ENCODE results near the gene ITSN1. TPM values are rescaled to one million over a fixed set of nuclear protein-coding genes. Genes with fewer than 3 reads are reported as not detected.

Gene ITSN1
- total RNA-seq, 1 donor from 2014 or later: 4.8 TPM

DNA sequence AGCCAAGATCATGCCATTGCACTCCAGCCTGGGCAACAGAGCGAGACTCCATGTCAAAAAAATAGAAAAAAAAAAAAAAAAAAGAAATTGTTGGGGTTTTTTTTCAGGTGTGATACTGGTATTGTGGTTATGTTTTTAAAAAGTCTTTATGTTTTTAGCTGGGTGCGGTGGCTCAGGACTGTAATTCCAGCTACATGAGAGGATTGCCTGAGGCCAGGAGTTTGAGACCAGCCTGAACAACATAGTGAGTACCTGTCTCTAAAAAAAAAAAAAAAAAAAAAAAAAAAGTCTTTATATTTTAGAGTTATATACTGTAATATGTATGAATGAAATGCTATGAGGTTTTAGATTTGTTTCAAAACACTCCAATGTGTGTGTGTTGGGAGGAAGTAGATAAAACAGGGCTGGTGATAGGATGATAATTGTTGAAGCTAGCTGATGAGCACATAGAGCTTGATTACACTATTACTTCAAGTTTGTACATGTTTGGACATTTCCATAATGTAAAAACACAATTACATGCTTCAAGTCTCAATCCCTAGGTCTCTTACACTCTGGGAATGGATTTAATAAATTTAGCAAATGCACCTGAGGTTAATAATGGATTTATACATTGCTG is 303.5 kb downstream of the ITSN1 start:
- Mint-ChIP-seq H3K9me3 (peaks cover 21% of the 10 kb centered on the region), H3K27ac (peak overlapping the region; percentile 100), H3K36me3 (ENCODE audit: low read depth) (peaks cover 54% of the 10 kb centered on the region), H3K27me3 (peaks cover 3% of the 10 kb centered on the region), H3K4me3 (peak overlapping the region; percentile 26), H3K4me1 (peaks cover 64% of the 10 kb centered on the region)
- DNase-seq: no peak
- intact Hi-C loops (cut with micrococcal nuclease): loop anchor here (2.0 kb wide), 1 partner anchor 13 kb away; no protein-coding TSS in a partner anchor

DNA sequence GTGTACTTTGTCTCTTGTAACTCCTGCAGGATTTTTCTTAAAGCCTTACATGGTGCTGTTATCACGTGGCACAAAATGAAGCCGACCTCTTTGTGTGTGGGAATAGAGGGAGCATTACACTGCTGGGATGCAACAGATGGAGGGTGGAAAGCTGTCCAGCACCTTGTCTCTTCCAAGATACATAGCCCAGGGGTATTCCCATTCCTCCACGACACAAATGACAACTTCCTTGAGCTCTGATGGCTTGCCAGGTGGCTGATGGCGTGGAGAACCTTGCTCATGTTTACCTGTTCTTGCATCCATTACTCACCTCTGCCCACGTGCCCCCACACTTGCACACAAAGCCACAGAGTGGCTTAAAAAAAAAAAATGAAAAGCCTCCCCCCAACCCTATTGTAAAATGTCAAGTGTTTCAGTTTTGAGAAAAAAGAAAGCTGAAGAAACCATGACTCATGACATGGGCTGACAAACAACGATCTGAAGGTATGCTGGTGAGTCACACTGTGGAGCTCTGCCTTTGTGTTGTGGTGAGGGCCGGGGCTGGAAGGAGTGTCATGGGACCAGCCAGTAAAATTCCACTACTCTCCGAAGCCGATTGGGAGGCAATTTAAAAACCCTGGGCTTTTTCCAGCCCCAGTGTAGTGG is 305.3 kb downstream of the ITSN1 start:
- H3K36me3 Mint-ChIP-seq (ENCODE audit: low read depth): peaks cover 51% of the 10 kb centered on the region
- H3K4me3 Mint-ChIP-seq: peak overlapping the region; percentile 80
- H3K27ac Mint-ChIP-seq: peak overlapping the region; percentile 100
- DNase-seq: peak; percentile 95
- peaks cover 20% of the 10 kb centered on the region for H3K9me3 Mint-ChIP-seq
- H3K4me1 Mint-ChIP-seq: peaks cover 70% of the 10 kb centered on the region
- peaks cover 3% of the 10 kb centered on the region for H3K27me3 Mint-ChIP-seq
- intact Hi-C loops (cut with micrococcal nuclease): loop anchor here (1.0 to 2.0 kb wide), 7 partner anchors 11 to 251 kb away; no protein-coding TSS in a partner anchor

DNA sequence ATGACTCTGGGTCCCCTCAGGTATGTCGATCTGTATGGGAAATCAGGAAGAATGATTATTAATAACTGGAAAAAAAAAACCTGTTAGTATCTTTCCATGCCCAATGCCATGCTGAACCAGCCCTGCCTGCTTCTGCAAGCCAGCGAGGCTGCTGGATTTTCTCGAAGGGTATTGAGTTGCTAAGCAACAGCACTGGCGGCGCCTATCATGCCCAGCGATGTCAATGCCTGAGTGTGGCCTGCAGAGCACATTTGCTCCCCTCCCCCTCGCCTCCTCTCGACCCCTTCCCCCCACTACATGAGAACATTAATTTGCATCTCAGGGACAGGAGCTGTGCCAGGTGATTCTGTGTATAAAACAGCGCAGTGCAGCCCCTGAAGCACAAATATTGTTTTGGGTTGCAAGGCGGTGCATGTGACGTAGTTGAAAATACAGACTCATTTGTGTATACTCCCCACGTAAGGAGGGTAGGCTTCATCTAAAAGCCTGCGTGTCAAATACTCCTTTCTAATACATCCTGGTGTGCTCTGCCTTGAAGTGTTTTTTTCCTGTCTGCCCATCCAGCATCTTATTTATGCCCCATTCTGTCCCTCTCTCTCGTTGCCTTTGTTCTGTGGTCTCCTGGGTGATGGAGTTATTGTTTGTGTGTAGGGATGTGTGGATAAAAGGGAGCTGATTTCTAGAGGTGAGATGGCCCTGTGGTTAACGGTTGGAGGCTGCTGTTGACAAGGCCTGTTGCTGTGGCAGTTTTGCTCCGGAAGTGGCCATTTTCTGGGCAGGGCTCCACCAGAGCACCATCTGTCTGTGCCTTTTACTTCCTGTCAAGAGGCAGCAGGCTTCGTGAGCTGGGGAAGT is 306.0 kb downstream of the ITSN1 start:
- peak; percentile 96 for DNase-seq
- Mint-ChIP-seq H3K4me1 (peaks cover 73% of the 10 kb centered on the region), H3K36me3 (ENCODE audit: low read depth) (peaks cover 56% of the 10 kb centered on the region), H3K27ac (peak overlapping the region; percentile 100), H3K9me3 (peaks cover 20% of the 10 kb centered on the region), H3K4me3 (peak overlapping the region; percentile 80), H3K27me3 (peaks cover 3% of the 10 kb centered on the region)
- intact Hi-C loops (cut with micrococcal nuclease): loop anchor here (1.0 to 2.0 kb wide), 5 partner anchors 28 to 250 kb away; no protein-coding TSS in a partner anchor

GRCh38 chr21:33948951-33949444 is 306.7 kb downstream of the ITSN1 start:
- H3K36me3 Mint-ChIP-seq (ENCODE audit: low read depth): peaks cover 51% of the 10 kb centered on the region
- peak overlapping the region; percentile 80 for H3K4me3 Mint-ChIP-seq
- H3K9me3 Mint-ChIP-seq: peaks cover 20% of the 10 kb centered on the region
- H3K4me1 Mint-ChIP-seq: peaks cover 73% of the 10 kb centered on the region
- peaks cover 3% of the 10 kb centered on the region for H3K27me3 Mint-ChIP-seq
- no peak for DNase-seq
- intact Hi-C loops (cut with micrococcal nuclease): loop anchor here (1.0 to 2.0 kb wide), 5 partner anchors 27 to 250 kb away; no protein-coding TSS in a partner anchor
- peak overlapping the region; percentile 100 for H3K27ac Mint-ChIP-seq

Other genes with a start within 250 kb of the ITSN1 start
- gene IFNGR2, start 239.1 kb upstream of the ITSN1 start, total RNA-seq: 8.5 and 9.9 TPM in 2 replicates
- gene TMEM50B, start 162.5 kb upstream of the ITSN1 start, total RNA-seq: 14.4 and 16.4 TPM in 2 replicates
- 0.09 and 0.12 TPM in 2 replicates for gene DNAJC28, start 150.8 kb upstream of the ITSN1 start, total RNA-seq
- gene GART, start 100.4 kb upstream of the ITSN1 start, total RNA-seq: 216 and 221 TPM in 2 replicates
- gene SON, start 99.5 kb upstream of the ITSN1 start, total RNA-seq: 351 and 363 TPM in 2 replicates
- 42.6 and 42.7 TPM in 2 replicates for gene DONSON, start 53.8 kb upstream of the ITSN1 start, total RNA-seq
- gene CRYZL1, start 760 bp upstream of the ITSN1 start, total RNA-seq: 26.3 and 34.8 TPM in 2 replicates

Measured in activated CD4-positive, alpha-beta T cell treated with anti-CD3 and anti-CD28 coated beads, Interleukin-2, amount 10 ng/mL, durations not matched to agents 24 days and 14 days (primary cell).